Measurements from ENCODE around the gene CASKIN2. TPM values are rescaled to one million over a fixed set of nuclear protein-coding genes. Genes with fewer than 3 reads are reported as not detected.
A peak's percentile ranks its signal among the peaks of the same experiment; 100 is the strongest.
"Not testable (repeated sequence)": the region's sequence is repeated elsewhere in the genome, so short reads cannot be mapped to it uniquely, and the experiment has no call there.

The CASKIN2 gene
- total RNA-seq, 1 donor from 2014 or later = 3.9 TPM

DNA sequence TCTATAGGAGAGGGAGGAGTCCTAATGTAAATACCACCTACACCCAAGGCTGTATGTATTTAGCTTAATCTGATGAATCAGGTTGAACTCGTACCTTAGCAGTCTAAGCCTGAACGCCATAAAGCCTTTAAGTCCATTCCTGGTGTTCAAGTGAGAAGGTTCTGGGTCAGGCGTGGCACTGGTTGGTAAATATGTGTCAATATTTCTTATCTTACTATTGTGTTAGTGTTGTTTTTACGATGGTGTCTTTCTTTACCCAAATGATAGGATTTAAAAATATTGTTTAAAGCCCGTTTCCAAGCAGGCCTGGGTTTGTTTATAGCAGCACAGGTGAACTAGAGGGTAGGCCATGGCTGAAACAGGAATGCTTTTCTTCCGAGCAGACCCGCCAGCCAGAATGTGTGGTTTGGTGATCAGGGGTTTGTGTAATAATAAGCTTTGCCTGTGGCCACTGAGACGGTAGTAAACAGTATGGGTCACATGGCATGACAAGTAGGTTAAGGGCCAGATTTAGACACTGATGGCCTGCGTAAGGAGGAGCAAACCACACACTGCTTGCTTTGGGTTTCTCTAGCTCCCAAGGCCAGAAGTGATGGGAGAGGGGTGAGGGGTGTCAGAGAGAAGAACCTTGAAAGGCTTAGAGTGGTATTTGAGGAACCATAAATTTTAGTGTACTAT, 55.6 kb downstream of the CASKIN2 start:
- Histone ChIP-seq H3K4me3 (ENCODE audit: low read depth, low read length) (no peak overlapping the region), H3K36me3 (ENCODE audit: control insufficient read depth, insufficient read depth, low read length) (no peaks in the 10 kb centered on the region), H3K27me3 (ENCODE audit: control insufficient read depth, insufficient read depth, low read length) (no peaks in the 10 kb centered on the region)
- peak; percentile 84 for DNase-seq (ENCODE audit: low read depth)
- no peak for TF ChIP-seq CTCF (IDR thresholded peaks at IDR 0.05; ENCODE audit: insufficient read depth, low read length, severe bottlenecking)
- FAIRE-seq = no peak

- Histone ChIP-seq H3K27me3 (ENCODE audit: control insufficient read depth, insufficient read depth, low read length) (no peaks in the 10 kb centered on the region), H3K36me3 (ENCODE audit: control insufficient read depth, insufficient read depth, low read length) (no peaks in the 10 kb centered on the region), H3K4me3 (ENCODE audit: low read depth, low read length) (no peak overlapping the region)
- DNase-seq (ENCODE audit: low read depth) (no peak), FAIRE-seq (no peak)
- no peak for TF ChIP-seq CTCF (IDR thresholded peaks at IDR 0.05; ENCODE audit: insufficient read depth, low read length, severe bottlenecking)
Observed at GRCh38 chr17:75459246-75459589, 56.1 kb downstream of the CASKIN2 start.

DNA sequence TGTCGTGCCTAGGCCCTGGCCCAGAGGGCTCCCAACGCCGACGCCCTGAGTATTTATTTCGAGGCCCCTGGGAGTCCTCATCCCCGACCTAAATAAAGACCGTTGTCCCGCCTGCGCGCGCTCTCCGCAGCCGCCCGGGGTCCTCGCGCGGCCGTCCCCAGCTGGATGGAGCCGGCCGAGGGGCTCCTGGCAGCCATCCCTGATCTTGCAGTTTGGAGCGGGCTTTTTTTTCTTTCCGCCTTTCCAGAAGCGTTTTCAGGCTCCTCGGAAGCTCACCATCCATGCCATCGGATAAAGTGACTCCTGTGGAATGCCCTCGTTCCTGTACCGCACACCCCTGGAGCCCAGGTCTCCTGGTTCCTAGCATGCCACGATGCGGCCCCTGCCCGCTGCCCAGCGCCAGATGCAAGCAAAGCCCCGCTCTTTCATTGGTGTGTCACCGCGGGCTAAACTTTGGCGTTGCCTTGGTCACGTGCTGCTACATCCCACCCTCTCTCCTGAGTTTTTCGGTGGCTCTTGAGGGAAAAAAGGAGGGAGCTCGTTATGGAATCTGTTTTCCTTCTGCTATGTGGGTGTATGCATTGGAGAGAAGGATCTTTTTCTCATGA, 58.2 kb downstream of the CASKIN2 start:
- no peak for FAIRE-seq
- DNase-seq (ENCODE audit: low read depth) = no peak
- H3K36me3 ChIP-seq (ENCODE audit: control insufficient read depth, insufficient read depth, low read length) = no peaks in the 10 kb centered on the region
- peak overlapping the region; percentile 90 for H3K4me3 ChIP-seq (ENCODE audit: low read depth, low read length)
- no peak for TF ChIP-seq CTCF (IDR thresholded peaks at IDR 0.05; ENCODE audit: insufficient read depth, low read length, severe bottlenecking)
- no peaks in the 10 kb centered on the region for H3K27me3 ChIP-seq (ENCODE audit: control insufficient read depth, insufficient read depth, low read length)

- H3K36me3 ChIP-seq (ENCODE audit: control insufficient read depth, insufficient read depth, low read length) = no peaks in the 10 kb centered on the region
- H3K4me3 ChIP-seq (ENCODE audit: low read depth, low read length) = peak within 1 kb of the TSS; percentile 90
- FAIRE-seq = no peak
- TF ChIP-seq CTCF (IDR thresholded peaks at IDR 0.05; ENCODE audit: insufficient read depth, low read length, severe bottlenecking) = no peak
- peak; percentile 88 for DNase-seq (ENCODE audit: low read depth)
- H3K27me3 ChIP-seq (ENCODE audit: control insufficient read depth, insufficient read depth, low read length) = no peaks in the 10 kb centered on the region
Observed at GRCh38 chr17:75456417-75457046, 58.8 kb downstream of the CASKIN2 start, which contains the start of gene TMEM94. Gene TMEM94 (plus strand): TSS chr17:75456635. CDS start chr17:75471906, 15,271 bp downstream.

DNA sequence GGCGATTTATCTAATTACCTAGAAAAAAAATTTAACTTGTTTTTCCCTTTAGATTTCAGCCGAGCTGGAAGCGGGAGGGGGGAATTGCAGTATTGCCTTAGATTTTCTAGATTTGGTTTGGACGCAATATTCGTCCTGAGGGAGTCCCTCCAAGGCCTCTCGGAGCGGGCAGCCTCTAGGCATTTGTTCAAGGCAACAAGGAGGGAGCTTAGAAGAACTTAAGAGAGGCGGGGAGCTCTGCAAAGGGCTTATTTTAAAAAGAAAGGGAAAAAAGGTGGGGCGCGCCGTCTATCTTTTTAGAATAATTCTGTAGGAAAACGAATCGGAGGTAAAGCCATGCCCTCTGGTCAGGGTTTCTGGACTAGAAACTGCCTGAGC, 59.3 kb downstream of the CASKIN2 start:
- TF ChIP-seq CTCF (IDR thresholded peaks at IDR 0.05; ENCODE audit: insufficient read depth, low read length, severe bottlenecking) = no peak
- DNase-seq (ENCODE audit: low read depth) = no peak
- Histone ChIP-seq H3K27me3 (ENCODE audit: control insufficient read depth, insufficient read depth, low read length) (no peaks in the 10 kb centered on the region), H3K36me3 (ENCODE audit: control insufficient read depth, insufficient read depth, low read length) (no peaks in the 10 kb centered on the region), H3K4me3 (ENCODE audit: low read depth, low read length) (peak overlapping the region; percentile 90)
- no peak for FAIRE-seq

DNA sequence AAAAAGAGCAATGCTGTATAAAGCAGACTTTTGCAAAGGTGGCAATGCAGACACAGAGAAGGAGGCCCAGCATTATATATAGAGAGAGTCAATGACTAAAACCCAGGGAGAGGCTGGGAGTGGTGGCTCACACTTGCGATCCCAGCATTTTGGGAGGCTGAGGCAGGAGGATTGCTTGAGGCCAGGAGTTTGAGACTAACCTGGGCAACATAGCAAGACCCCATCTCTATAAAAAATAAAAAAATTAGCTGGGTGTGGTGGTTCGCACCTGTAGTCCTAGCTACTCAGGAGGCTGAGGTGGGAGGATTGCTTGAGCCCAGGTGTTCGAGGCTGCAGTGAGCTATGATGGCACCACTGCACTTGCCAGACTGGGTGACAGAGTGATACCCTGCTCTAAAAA, 60.7 kb downstream of the CASKIN2 start:
- not testable (repeated sequence) for H3K36me3 ChIP-seq (ENCODE audit: control insufficient read depth, insufficient read depth, low read length); DNase-seq (ENCODE audit: low read depth); FAIRE-seq

More for the DNA sequence above, 60.7 kb downstream of the CASKIN2 start:
- not testable (repeated sequence) for H3K4me3 ChIP-seq (ENCODE audit: low read depth, low read length); H3K27me3 ChIP-seq (ENCODE audit: control insufficient read depth, insufficient read depth, low read length)
